ENCODE results near the gene TRAPPC14.
A peak's percentile ranks its signal among the peaks of the same experiment; 100 is the strongest.

TRAPPC14 gene

DNA sequence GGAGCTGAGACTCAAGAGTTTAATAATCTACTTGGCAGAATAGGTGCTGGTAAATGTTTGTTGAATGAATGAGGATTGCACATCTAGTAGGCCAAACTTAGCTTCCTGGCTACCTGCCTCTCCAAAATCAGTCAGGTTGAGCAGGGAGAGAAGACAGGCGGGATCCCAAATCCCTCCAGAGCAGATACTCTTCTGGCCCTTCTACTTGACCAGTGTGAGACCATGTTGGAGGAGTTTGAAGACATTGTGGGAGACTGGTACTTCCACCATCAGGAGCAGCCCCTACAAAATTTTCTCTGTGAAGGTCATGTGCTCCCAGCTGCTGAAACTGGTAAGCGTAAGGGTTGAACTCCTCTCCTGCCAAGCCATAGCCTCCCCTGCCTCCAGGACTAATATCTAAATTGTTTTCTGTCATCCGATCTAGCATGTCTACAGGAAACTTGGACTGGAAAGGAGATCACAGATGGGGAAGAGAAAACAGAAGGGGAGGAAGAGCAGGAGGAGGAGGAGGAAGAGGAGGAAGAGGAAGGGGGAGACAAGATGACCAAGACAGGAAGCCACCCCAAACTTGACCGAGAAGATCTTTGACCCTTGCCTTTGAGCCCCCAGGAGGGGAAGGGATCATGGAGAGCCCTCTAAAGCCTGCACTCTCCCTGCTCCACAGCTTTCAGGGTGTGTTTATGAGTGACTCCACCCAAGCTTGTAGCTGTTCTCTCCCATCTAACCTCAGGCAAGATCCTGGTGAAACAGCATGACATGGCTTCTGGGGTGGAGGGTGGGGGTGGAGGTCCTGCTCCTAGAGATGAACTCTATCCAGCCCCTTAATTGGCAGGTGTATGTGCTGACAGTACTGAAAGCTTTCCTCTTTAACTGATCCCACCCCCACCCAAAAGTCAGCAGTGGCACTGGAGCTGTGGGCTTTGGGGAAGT lies 34.0 kb downstream of the TRAPPC14 start:
- DNase-seq, result no peak

DNA sequence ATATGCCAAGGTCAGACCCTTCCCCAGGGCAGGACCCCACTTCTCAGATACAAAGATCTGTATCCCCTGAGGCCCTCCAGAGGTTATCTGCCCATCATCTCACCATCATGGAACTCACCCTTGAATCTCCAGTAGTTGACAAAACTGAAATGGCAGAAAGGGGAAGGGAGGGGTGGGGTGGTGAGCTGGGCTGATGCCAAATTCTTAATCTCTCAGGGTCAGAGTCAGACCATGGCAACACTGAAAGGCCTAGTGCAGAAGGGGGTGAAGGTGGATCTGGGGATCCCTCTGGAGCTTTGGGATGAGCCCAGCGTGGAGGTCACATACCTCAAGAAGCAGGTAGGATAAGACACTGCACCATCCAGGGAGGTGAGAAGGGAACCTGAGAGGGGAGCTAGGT lies 36.0 kb downstream of the TRAPPC14 start:
- no peak for DNase-seq

DNA sequence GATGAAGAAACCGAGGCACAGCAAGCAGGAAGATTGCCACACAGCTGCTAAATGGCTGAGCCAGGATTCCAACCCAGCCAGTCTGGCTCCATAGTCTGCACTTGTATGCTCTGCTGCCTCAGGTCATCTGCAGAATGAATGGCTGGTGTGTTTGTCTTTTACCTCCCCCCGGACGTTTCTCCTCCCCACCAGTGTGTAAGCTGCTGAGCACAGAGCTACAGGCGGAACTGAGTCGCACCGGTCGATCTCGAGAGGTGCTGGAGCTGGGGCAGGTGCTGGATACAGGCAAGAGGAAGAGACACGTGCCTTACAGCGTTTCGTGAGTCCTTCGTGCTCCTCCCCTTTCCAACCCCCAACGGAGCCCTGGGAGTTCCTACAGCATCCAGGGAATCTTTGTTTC lies 36.5 kb downstream of the TRAPPC14 start:
- DNase-seq, result no peak

DNA sequence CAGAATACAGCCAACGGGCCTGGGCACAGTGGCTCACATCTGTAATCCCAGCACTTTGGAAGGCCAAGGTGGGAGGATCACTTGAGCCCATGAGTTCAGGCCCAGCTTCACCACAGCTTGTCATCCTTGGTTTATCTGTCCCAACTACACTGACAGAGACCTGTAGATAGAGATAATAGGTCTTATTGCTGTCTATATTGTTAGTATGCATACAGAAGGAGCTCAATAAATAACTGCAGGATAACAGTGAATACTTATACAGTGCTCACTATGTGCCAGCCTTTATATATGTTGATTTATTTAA lies 37.8 kb downstream of the TRAPPC14 start:
- DNase-seq, result no peak

DNA sequence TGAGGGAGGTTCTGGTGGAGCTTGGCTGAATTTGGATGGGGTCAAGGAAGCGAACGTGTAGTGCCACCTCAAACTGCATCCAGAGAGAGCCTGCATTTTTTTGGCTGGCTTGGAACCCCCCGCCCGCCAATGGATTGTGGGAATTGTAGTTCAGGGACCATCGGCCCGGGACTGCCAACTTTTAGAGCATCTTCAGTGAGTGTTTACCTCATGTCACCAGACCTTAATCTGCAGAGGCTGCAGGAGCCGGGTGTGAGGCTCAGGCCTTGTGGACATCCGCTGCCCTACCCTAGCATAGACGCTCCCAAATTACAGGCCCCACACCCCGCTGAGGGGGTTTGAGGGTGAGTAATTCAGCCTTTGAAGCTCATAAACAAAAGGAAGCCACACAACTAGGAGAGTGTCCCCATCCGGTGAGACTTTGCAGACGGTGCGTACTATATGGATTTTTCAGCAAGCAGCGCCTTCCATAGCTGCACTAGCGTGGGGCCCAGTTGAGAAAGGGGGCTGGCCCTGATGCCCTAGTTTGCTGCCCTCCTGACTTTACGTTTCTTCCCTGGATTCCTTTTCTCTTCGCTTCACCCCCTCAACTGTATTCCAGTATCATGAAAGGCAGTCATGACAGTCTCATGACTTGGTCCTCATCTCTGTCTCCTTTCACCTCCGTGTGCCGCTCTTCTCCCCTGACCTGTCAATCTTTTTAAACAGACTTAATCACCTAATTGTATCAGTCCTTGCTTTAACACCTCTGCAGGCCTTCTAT lies 38.4 kb downstream of the TRAPPC14 start:
- DNase-seq, result peak; percentile 33 to 84 (median 63)

DNA sequence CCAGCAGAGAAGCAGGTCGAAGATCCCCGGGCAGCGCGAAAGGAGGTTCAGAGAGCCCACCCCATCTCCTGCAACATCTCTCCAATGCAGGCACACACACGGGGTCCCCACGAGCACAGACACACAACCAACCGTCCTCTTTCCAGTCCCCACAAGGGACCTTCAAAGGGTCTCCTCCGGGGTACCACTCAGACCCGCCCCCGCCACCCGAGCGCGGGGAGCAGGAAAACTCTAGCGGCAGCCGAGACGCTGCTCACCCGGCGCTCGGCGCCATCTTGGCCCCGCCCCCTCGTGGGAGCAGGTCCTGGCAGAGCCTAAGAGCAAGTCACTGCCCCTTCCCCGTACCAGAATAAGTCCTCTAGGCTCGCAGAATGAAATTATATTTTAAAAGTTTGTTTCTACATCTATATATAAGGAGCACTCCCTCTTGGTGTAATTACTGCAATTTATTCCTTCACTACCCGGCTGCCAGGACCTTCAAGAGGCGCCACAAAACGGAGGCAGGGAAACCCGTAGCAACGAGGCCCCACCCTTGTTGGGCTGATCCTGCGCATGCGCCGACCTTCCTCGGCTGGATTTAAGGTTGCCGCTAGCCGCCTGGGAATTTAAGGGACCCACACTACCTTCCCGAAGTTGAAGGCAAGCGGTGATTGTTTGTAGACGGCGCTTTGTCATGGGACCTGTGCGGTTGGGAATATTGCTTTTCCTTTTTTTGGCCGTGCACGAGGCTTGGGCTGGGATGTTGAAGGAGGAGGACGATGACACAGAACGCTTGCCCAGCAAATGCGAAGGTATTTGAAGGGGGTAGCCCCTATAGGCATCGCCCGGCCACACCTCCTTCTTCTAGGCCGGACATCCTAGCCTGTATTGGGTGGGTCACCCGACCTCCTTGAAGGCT lies 39.2 kb downstream of the TRAPPC14 start, which contains the start of the genes CNPY4 and TAF6:
CNPY4 (plus strand) TSS at position 563 of the 898 bp plus-strand sequence; CDS start at position 674, 111 bp downstream.
TAF6 (minus strand) TSS at position 287 of the 898 bp plus-strand sequence. CDS start 5,149 bp downstream, outside the sequence.
- peak; percentile 89 to 94 (median 92) for DNase-seq

DNA sequence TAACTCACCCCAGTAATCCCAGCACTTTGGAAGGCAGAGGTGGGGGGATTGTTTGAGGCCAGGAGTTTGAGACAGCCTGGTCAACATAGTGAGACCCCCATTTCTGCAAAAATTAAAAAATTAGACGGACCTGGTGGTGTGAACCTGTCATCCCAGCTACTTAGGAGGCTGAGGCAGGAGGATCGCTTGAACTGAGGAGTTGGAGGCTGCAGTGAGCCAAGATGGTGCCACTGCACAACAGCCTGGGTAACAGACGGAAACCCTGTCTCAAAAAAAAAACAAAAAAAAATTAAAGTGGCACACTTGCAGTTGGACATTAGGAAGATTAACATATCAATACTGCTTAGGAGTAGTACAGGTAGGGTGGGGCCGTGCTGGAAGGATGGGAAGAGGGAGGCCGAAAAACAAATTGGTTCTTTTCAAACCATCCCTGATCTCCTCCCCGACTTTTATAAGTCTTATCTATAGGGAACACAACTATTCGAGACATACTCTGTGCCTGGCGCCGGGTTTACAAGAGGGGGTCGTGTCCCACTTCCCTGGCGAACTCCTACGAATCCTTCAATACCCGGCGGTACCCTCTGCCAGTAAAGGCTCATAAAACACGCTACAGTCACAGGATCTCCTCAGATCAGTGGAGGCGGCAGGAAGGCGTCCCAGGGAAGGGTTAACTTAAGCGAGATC lies 40.0 kb downstream of the TRAPPC14 start:
- no peak for DNase-seq

DNA sequence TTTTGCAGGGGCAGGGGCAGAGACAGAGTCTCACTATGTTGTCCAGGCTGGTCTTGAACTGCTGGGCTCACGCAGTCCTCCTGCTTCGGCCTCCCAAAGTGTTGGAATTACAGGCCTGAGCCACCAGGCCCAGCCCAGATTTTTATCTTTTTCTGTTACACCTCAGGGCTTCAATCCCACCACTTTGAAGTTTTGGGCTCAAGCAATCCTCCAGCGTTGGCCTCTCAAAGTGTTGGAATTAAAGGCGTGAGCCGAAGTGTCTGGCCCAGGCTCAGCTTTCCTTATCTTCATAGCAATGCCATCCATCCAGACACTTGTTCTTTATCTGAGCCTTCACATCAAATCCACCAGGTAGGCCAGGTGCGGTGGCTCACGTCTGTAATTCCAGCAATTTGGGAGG lies 43.5 kb downstream of the TRAPPC14 start:
- no peak for DNase-seq

DNA sequence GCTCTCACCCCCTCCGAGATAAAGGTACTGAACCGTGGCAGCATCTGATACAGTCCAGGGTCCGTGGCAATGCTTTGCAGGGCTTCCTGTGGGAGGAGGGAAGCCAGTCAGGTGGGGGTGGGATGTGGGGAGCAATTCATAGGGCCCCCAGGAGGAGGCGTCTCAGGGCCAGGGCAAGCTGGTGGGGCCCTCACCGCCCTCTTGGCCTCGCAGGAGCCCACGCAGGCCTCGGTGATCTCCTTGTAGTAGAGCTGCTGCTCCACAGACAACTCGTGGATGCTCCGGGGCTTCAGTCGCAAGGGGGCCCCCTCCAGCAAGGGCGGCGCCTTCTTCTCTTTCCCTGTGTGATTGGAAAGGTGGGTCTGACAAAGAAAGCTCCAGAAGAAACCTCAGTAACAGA lies 46.6 kb downstream of the TRAPPC14 start:
- no peak for DNase-seq

DNA sequence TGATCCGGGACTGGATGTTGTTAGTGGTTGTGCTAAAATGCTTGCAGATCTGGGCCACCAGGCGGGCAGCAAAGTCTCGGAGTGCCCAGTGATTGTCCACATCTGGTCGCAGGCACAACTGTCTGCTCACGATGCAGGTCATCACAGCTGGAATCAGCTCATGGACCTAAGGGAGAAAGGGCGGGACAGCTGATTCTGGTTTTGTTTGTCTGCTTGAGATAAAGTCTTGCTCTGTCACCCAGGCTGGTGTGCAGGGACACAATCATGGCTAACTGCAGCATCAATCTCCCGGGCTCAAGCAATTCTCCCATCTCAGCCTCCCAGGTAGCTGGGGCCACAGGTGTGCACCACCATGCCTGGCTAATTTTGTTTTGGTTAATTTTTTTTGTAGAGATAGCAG lies 47.4 kb downstream of the TRAPPC14 start:
- no peak for DNase-seq

DNA sequence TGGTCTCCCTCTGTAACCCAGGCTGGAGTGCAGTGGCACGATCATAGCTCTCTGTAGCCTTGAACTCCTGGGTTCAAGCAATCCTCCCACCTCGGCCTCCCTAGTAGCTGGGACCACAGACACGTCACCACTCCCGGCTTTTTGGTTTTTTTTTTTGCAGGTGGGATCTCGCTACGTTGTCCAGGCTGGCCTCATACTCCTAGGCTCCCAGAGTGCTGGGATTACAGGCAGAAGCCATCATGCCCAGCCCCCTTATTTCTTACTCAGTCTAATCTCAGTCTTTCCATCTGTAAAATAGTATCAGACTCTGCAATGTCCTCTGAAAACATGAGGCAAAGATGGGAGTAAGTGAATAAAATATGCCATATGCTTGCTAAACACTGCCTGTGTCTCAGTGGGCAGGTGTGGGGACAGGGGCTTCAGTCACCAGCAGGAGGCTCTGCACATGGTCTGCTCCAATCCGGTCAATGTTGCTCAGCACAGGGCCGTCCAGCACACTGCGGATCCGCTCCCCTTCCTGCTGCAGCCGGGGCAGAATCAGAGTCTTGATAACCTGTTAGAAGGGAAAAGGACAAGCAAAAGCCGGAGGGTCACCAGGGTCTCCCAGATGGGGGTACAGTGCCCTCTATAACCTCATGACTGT lies 48.9 kb downstream of the TRAPPC14 start:
- no peak for DNase-seq

DNA sequence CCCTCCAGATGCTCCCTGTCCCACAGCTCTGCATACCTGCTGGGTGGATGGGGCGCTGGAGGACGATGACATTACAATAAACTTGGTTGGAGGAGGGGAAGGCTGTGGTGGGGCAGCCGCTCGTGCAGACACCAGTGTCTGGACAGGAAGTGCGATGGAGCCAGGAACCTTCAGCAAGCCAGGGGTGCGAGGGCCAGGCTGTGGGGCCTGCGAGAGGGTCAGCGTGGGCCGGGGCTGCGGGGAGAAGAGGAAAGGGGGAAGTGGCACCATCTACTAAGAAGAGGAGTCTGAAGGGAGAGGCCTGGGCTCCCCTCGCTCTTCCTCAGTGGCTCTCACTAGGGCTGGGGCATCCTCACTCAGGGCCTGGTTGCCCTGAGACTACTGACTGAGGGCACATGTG lies 50.6 kb downstream of the TRAPPC14 start:
- DNase-seq, result no peak

DNA sequence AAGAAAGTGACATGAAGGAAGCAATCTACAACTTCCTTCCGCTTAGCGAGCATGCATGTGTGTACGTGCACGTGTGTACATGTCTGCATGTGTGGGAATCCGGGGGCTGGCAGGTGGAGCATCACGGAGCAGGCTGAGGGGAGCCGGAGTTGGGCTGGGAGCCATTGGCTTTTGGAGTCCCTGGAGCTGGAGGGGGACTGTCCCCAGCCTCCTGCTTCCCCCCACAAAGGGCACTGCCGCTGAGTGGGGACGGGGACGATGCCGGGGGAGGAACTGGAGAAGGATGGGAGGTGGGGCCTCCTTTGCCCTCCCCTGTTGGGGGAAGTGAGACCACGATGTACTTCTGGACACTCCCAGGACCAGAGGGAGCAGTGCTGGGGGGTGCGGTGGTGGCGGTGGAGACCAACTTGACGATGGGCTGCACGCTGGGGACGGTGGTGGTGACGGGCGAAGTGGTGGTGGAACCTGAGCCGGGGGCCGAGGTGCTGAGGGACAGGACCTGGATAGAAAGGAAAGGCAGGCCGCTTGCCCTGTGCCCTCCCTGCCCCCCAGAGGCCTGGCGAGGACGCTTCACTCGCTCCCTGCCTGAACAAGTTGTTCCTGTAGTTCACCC lies 51.3 kb downstream of the TRAPPC14 start:
- no peak for DNase-seq

DNA sequence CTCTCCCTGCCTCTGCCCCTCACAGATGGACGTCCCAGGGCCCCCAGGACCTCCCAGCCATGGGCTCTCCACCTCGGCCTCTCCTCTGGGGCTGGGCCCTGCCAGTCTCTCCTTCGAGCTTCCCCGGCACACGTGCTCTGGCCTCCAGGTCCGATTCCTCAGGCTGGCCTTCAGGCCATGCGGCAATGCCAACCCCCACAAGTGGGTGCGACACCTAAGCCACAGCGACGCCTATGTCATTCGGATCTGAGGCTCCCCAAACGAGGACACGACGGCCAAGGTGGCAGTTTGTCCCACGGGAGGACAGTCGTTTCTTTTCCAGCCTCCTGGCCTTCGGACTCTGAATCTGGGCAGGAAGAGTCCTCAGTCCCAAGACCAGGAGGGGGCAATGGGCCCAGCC lies 51.9 kb downstream of the TRAPPC14 start:
- no peak for DNase-seq

DNA sequence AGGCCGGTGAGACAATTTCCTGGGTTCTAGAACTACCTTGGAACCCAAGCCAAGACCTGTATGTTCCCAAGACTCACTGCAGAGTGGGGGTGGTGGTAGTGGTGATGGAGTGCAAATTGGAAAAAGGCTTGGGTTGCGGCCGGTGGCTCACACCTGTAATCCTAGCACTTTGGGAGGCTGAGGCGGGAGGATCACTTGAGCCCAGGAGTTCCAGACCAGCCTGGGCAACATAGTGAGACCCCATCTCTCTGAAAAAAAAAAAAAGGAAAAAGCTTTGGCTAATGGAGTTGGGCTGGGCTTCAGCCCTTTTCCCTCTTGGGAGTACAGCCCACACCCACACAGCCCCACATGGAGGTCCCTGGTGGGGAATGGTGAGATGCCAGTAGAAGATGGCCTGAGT lies 53.0 kb downstream of the TRAPPC14 start:
- no peak for DNase-seq

Measured in T-helper 2 cell (primary cell).